HG03432 (cell line): ENCODE measurements around the gene PSG11.
"Not testable (repeated sequence)": the region's sequence is repeated elsewhere in the genome, so short reads cannot be mapped to it uniquely, and the experiment has no call there.

Experiments
- ATAC-seq: cut with Tn5 transposase; IDR thresholded peaks from one replicate; pipeline ENCODE4 v1.9.1; 2021; ENCODE audit warnings: mild to moderate bottlenecking, moderate library complexity; ENCODE audit not compliant: unreplicated experiment

PSG11 gene

DNA sequence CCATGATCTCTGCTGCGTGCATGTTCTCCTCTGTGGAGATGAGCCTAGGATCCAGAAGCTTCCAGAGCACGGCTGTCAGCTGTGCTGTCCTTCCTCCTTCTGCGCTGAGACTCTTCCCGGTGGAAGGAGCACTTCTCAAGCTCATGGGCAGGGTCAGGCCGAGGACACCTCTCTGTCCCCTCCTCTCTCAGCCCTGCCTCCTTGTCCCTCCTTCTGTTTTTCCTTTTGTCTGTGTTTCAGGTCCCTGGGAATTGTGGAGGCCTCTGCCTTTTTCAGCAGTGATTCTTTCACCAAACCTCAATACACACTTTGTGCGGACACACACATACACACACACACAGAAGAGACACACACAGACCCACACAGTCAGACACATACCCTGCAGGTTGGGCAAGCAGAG, at the start of gene PSG11:
Gene PSG11, minus strand, starts transcription at position 101 of the 400 bp plus-strand sequence. Its CDS starts 97 bp downstream, at position 4.
- ATAC-seq: not testable (repeated sequence)

DNA sequence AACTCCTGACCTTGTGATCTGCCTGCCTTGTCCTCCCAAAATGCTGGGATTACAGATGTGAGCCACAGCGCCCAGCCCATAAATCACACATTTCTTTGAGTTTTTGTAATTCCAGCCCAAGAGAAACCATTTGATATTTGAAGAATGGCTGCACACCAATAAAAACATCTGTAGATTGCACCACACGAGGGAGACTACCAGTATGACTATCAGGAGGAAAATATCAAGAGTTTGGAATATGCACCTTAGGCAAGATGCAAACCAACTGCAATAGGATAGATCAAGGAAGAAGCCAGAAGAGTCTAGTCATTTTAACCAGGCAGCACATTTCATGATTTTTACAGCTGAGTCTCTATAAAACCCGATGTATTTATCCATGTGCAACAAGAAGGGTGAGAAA, 36.1 kb upstream of the PSG11 start:
- ATAC-seq: not testable (repeated sequence)

DNA sequence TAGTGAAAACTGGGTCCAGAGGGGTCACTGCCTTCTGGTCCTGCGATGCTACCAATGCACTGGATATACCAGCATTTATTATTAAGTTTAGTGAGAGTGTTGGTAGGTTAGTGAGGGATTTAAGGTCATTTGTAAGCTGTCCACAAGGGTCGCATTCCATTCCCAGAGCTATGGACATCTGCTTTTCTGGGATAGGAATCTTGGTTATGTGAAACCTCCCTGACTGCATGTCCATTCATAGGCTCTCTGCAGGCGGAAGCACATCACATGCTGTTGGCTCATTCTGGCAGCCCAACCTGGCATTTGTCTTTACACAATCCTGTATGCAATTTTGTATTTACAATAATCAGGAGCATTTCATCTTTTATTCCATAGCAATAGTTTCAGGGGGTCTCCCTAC, 35.1 kb upstream of the PSG11 start:
- ATAC-seq: not testable (repeated sequence)

DNA sequence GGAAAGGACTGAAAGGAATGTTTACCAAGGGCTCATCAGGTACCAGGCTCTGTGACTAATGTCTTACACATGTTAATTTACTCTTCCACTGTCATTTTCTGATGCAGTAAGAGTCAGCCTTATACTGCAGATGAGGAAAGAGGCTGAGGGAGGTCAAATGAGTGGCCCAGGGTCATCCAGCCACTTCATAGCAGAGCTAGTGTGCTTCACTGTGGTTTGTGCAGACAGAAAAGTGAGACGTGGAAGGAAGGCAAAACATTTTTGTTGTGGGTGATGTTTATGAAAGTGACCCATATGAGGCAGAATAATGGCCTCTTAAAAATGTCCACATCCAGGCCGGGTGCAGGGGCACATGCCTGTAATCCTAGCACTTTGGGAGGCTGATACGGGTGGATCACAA, 34.0 kb upstream of the PSG11 start:
- ATAC-seq: not testable (repeated sequence)

DNA sequence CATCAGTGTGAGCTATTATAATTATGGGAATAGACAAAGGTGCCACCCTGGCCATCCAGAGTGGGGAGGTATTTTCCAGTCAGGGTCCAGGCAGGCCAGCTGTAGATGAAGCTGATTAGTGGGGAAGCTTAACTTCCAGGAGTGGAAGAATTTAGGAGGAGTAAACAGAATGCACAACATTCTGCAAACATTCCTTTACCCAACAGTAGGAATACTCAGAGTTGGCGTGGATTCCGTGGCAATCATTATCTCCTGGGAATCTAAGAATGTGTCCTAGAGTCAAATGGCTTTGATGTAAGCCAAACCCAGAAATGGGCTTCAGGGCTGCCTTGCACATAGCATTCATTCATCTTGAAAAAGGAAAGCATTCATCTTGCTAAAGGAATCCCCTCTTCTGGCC, 33.2 kb upstream of the PSG11 start:
- ATAC-seq: not testable (repeated sequence)

DNA sequence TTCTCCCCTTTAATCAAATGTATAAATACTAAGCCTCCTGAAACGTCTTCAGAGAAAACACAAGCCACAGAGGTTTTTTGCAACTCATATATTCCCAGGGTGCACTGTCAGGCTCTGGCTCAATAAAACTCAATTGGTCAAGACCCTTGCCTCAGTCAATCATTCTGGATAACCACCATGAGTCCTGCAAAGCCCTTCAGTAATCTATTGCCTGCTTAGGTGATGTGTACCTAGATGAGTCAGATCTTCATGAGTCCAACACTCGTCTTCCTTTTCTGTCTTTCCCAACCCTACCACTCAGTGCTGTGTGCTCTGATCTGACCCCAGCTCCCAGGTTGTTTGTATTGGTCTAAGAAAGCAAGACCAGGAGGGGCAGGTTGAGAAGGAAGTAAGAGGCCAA, 32.2 kb upstream of the PSG11 start:
- ATAC-seq: not testable (repeated sequence)

DNA sequence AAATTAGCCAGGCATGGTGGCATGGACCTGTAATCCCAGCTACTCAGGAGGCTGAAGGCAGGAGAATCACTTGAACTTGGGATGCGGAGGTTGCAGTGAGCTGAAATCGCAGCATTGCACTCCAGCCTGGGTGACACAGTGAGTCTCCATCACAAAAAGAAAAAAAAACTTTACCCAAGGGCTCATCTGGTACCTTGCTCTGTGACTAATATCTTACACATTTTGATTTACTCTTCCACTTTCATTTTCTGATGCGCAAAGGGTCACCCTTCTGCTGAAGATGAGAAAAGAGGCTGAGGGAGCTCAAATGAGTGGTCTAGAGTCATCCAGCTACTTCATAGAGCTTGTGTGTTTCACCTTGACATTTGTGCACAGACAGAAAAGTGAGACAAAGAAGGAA, 21.7 kb upstream of the PSG11 start:
- ATAC-seq: not testable (repeated sequence)

DNA sequence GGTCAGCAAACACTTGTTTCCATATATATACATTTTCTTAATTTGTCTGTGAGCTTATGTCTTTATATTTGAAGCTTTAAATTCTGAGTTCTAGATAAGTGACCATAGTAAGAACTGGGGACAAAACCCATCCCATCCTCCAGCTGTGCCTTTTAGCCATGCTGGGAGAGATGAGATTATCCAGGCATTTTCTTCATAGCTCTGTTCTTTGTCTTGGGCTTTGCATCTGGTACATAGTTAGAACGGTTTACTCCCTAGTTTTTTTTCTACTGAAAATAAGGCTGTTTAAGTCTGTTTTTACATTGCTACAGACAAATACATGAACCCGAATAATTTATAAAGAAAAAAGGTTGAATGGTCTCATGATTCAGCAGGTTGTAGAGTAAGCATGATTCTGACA, 20.3 kb upstream of the PSG11 start:
- not testable (repeated sequence) for ATAC-seq

DNA sequence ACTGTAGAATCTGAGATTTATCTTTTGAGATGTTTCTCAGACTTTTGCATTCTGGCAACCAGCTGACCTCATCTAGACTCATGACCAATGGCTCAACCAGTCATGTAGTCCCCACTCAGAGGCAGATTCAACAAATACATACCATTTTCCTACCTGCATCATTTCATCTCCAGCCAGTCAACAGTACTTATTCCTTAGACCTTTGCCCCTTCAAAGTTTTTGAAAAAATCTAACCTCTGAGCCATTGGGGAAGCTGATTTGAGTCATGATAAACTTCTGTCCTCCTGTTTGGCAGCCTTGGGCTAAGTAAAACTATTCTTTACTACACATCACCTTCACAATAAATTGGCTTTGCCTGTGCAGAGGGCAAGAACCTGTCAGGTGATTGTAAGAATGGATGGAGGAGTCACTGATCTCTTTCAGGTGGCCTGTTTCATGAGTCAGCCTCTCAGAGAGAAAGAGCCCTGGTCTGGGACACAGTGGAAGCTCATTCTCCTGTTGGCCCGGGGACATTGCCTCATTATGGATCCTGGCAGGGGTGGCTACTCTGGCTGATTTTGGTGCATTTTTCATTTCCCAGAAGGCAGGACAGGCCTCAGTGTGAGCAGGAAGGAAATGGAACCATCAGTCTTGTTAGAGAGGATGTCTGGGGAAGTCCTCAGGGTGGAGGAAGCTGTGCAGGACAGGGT, 17.4 kb upstream of the PSG11 start:
- not testable (repeated sequence) for ATAC-seq

DNA sequence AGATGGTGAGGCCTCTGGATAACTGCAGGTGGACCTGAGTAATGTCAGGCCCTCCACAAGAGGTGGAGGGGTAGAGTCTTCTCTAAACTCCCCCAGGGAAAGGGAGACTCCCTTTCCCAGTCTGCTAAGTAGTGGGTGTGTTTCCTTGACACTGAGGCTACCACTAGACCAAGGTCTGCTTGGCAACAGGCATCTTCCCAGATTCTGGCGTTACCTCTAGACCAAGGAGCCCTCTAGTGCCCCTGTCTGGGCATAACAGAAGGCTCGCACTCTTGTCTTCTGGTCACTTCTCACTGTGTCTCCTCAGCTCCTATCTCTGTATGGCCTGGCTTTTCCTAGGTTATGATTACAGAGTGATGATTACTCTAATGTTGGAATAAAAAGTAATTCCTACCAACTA, 5.4 kb upstream of the PSG11 start:
- not testable (repeated sequence) for ATAC-seq

DNA sequence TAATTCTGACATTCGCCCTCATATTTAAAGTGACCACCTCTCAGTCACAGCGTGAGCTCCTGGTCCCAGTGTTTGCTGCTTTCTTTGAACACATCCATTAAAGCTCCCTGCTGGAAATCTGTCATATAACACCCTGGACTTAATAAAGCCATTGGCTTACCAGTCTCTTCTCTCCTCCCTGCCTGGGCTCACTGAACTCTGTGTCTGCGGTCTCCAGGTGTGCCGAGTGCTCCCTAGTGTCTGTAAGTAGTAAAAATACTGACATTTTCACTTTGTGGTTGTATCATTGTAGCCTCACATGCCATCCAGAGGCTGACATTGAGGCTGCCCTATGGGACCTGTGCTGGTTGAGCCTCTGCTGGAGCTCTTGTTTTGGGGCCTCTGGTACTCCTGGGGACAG, 2.6 kb upstream of the PSG11 start:
- ATAC-seq: no peak

DNA sequence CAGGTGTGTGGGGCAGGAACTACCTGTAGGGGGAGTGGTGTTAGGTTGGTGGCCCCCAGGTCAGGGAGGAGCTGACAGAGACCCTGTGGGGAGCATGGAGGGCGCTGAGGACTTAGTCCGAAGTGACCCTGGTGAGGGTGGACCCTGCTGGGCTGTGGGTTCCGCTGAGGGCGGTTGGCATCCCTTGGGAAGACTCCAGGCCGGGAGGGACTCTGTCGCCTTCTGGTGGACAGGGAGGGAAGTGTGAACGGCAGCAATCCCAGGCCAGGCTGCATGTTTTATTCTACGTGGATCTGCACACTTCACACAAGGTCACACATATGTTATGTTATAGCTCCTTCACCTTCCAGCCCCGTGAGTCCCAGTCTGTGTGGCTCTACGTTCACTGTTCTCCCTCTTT, 1.7 kb upstream of the PSG11 start:
- ATAC-seq: not testable (repeated sequence)

DNA sequence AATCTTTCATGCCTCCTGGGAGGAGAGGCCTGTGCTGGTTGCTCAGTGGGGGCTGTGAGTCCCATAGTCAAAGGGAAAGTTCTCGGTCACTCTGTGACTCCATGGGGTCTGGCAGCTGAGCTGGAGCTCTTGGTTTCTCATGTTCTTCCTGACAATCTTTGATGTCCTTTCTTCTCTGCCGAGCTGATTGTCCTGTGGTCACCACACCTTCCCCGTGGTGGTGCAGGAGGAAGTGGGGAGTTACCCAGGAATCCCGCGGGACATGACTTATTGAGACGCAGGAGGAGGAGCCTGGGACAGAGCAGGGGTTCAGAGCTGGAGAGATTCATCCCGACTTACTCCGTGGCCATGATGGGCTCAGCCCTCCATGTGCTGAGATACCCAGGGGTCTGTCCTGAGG, 792 bp upstream of the PSG11 start:
- not testable (repeated sequence) for ATAC-seq

DNA sequence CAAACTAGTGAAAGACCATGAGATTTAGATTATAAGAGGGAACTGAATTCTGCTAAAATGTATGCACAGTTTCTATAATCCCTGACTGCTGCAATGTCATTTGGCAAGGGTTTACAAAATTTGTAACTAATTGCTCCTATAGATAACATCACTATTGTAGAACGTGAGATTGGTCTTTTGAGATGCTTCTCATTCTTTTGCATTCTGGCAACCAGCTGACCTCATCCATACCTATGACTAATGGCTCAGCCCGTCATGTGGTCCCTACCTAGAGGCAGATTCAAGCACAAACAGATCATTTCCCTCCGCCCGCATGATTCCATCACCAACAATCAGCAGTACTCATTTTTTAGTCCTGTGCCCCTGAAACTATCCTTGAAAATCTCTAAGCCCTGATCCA, 4.2 kb downstream of the PSG11 start:
- not testable (repeated sequence) for ATAC-seq

DNA sequence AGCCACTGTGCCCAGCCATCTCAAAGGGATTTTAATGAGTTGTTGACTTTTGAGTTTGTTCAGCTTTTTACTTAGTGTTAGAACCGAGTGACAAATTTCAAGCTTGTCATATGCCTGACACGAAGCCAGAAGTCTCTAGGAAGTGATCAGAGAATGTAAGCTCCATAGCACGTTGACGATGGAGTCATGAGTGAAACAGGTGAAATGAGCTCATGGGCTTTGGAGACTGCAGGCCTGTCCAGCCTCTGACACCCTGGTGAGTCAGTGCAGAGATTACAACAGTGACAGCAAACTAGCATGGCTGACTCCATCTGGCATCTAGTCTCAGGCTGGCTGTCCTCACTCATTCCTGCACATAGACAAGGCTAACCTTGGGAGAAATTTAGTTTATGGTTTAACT, 4.6 kb downstream of the PSG11 start:
- not testable (repeated sequence) for ATAC-seq

DNA sequence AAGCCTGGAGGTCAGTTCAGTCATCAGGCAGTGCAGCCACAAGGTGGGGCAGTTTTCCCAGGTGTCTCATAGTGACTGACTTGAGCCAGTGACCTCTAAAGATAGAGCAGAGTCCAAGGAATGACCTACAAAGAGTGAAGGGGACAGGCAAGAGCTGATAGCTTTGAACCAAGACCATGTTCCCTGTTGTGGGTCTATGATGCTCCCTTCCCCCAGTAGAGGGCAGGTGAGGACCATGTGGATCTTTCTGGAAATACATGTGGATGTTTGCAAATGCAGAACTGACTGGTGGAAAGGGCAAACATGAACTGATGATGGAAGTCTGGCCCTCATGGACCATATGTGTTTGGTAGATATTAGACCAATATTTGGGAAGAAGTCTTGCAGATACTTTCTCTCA, 6.7 kb downstream of the PSG11 start:
- ATAC-seq: not testable (repeated sequence)

DNA sequence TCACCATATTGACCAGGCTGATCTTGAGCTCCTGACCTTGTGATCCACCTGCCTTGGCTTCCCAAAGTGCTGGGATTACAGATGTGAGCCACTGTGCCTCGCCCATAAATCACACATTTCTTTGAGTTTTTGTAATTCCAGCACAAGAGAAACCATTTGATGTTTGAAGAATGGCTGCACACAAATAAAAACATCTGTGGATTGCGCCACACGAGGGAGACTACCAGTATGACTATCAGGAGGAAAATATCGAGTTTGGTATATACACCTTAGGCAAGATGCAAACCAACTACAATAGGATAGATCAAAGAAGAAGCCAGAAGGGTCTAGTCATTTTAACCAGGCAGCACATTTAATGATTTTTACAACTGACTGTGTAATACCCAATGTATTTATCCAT, 20.4 kb downstream of the PSG11 start:
- ATAC-seq: not testable (repeated sequence)

DNA sequence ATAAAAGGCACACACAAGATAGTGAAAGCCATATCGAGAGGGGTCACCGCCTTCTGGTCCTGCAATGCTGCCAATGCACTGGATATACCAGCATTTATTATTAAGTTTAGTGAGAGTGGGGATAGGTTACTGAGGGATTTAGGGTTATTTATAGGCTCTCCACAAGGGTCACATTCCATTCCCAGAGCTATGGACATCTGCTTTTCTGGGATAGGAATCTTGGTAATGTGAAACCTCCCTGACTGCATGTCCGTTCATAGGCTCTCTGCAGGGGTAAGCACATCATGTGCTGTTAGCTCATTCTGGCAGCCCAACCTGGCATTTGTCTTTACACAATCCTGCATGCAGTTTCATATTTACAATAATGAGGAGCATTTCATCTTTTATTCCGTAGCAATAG, 21.4 kb downstream of the PSG11 start:
- not testable (repeated sequence) for ATAC-seq

DNA sequence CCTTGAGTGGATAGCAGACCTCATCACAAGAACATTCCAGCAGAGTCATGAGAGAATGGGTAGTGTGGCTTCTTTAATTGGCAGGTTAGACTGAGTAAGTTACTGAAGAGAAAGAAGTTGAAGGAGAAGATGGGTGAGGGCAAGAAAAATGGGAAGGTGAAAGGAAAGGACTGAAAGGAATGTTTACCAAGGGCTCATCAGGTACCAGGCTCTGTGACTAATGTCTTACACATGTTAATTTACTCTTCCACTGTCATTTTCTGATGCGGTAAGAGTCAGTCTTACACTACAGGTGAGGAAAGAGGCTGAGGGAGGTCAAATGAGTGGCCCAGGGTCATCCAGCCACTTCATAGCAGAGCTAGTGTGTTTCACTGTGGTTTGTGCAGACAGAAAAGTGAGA, 22.6 kb downstream of the PSG11 start:
- ATAC-seq: not testable (repeated sequence)

DNA sequence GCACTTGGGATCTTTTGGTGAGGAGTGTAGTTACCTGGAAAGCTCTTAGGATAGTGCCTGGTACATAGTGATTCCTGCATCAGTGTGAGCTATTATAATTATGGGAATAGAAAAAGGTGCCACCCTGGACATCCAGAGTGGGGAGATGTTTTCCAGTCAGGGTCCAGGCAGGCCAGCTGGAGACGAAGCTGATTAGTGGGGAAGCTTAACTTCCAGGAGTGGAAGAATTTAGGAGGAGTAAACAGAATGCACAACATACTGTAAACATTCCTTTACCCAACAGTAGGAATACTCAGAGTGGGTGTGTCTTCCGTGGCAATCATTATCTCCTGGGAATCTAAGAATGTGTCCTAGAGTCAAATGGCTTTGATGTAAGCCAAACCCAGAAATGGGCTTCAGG, 23.3 kb downstream of the PSG11 start:
- ATAC-seq: not testable (repeated sequence)

DNA sequence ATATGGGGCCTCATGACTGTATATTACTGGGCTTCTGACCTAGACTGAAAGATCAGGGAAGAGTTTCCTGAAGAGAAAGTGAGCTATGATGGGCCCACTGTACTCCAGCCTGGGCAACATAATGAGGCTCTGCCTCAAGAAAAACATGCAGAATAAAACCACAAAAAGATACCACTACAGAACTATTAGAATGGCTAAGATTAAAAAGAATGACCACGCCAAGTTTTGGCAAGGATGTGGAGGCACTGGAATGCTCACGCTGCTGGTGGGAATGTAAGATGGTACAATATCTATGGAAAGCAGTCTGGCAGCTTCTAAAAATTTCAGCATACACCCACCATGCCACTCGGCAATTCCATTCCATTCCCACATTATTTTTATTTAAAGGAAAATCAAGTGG, 30.1 kb downstream of the PSG11 start:
- not testable (repeated sequence) for ATAC-seq

DNA sequence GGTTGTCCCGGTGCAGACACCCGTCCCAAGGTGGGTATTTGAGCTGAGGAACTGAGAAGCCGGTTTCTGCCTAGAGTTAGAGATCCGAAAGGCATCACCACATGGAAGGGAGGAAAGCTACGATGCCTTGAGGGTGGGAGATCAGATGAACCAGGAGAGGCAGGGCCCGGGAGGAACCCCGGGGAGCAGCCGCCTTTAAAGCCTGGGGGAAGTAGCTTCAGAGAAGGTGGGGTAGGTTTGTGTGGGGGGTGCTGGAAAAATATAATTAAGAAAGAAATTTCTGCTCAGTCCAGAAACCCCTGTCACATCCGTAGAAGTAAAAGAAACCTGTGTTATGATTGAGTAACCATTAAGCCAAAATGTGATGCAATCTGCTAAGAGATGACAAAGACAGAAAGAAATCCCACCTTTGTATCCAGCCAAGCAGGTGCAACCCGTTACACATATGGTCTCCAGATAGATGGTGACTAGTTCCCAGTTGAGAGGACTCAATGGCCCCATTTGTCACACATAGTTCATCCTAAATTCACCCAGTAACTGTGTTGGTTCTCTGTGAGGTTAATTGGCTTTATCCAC, 34.2 kb downstream of the PSG11 start:
- ATAC-seq: not testable (repeated sequence)

DNA sequence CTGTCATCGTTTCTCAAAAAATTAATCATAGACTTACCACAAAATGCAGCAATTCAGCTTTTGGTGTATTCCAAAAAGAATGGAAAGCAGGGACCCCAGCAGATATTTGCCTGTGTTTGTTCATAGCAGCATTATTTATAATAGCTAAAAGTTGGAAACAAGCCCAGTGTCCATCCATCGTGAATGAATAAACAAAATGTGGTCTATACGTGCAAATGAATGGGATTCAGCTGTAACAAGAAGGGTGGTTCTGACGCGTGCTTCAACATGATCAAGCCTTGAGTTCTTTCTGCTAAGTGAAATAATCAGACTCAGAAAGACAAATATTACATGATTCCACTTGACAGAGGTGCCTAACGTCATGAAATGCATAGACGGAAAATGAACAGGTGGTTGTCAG, 36.4 kb downstream of the PSG11 start:
- no peak for ATAC-seq
